Keratinocyte (primary cell): Measurements from ENCODE around the gene TRAF7.
"Not testable (repeated sequence)": the region's sequence is repeated elsewhere in the genome, so short reads cannot be mapped to it uniquely, and the experiment has no call there.

Experiments
- EZH2 ChIP-seq: IDR thresholded peaks from one replicate; pipeline ENCODE4 v1.6.1; 2012; ENCODE audit warnings: inconsistent platforms, mild to moderate bottlenecking, low read length, moderate library complexity
- TF ChIP-seq, protein P1 (sequence below), 3 experiments: IDR thresholded peaks in 1 of 3; conservative IDR thresholded peaks in 1 of 3; optimal IDR thresholded peaks in 1 of 3; 2 replicates in 2 of 3; 3 replicates in 1 of 3; pipeline versions ENCODE3 to v1.5.1; 2011; ENCODE audit warnings: low read length in 3 of 3, mild to moderate bottlenecking in 3 of 3, moderate library complexity in 2 of 3, control low read depth in 1 of 3, inconsistent platforms in 1 of 3; ENCODE audit not compliant: insufficient read depth in 2 of 3; ENCODE audit errors: extremely low read depth in 1 of 3

DNA sequence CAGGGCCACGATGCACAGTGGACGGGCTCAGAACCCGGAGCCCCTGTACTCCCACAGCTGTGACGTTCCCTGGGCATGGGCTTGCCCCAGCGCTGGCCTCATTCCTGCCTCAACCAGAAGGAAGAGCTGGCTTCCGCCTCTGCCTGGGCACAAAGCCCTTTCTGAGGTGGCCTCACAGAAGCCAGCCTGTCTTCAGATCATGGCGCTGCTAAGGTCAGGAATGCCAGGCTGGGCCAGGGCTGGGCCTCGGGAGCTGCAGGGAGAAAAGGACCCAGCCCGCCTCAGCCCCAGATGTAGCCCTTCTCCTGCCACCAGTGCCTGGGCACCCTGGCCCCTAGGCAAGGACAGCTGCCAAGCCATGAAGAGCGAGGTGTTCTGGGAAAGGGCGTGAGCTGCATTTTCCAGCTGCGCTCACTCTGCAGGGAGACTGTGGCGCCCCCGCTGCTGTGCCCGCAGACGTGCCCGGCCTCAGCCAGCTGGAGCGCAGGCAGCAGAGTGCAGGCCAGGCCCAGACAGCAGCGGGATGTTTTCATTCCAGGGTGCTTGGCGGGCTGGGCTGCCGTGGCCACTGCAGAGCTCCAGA, 29.3 kb upstream of the TRAF7 start:
- not testable (repeated sequence) for TF ChIP-seq EZH2
- TF ChIP-seq, protein P1, sequence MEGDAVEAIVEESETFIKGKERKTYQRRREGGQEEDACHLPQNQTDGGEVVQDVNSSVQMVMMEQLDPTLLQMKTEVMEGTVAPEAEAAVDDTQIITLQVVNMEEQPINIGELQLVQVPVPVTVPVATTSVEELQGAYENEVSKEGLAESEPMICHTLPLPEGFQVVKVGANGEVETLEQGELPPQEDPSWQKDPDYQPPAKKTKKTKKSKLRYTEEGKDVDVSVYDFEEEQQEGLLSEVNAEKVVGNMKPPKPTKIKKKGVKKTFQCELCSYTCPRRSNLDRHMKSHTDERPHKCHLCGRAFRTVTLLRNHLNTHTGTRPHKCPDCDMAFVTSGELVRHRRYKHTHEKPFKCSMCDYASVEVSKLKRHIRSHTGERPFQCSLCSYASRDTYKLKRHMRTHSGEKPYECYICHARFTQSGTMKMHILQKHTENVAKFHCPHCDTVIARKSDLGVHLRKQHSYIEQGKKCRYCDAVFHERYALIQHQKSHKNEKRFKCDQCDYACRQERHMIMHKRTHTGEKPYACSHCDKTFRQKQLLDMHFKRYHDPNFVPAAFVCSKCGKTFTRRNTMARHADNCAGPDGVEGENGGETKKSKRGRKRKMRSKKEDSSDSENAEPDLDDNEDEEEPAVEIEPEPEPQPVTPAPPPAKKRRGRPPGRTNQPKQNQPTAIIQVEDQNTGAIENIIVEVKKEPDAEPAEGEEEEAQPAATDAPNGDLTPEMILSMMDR (optimal IDR thresholded peaks at IDR 0.05 in 1 of 3, IDR thresholded peaks at IDR 0.05 in 1 of 3, conservative IDR thresholded peaks at IDR 0.05 in 1 of 3; ENCODE audit: extremely low read depth in 1 of 3, insufficient read depth in 2 of 3, low read length in 3 of 3): not testable (repeated sequence)
